ENCODE data around the gene SIRT2. TPM values are rescaled to one million over a fixed set of nuclear protein-coding genes. Genes with fewer than 3 reads are reported as not detected.
"Not testable (repeated sequence)": the region's sequence is repeated elsewhere in the genome, so short reads cannot be mapped to it uniquely, and the experiment has no call there.

Gene SIRT2
- total RNA-seq, 1 donor from 2014 or later: 91.3 TPM

DNA sequence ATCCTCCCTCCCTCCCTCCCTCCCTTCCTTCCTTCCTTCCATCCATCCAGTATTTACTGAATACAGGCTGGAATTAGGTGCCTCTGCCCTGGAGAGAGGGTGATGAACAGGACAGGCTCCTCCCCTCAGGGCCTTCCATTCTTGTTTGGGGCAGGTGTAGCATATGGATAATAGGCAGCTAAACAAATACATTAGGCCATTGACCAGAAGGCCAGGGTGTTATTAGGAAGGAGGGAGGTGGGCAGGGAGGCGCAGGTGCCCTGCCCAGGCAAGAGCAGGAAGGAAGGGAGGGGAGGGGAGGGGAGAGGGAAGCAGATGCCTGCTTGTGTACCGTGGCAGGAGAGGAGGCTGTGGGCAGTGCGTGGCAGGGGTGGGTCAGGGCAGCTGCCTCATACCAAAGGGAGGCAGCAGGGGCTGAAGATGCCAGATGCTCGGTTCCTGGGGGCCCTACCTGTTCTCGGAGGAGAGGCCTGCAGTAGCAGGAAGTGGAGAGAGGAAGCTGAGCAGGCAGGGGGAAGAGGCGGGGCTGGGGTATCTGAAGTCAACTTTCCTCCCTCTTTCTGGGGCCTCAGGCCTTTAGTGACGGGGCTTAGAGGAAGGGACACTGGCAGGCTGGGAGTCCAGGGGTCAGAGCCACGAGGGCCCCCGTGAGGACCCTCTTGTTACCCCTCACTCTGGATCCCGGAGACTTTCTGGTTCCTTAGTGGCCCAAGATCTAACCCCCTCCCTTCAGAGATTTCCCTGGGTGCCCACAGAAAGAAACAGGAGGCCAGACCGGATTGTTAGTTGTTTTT lies 21.4 kb downstream of the SIRT2 start, which contains the start of gene RINL:
Gene RINL, minus strand, starts transcription at position 495 of the 794 bp plus-strand sequence. CDS start 1,533 bp downstream, outside the sequence.
- H3K27ac Mint-ChIP-seq (ENCODE audit: unreplicated experiment): peak within 1 kb of the TSS; percentile 82
- peak within 1 kb of the TSS; percentile 6 for H3K4me3 Mint-ChIP-seq (ENCODE audit: unreplicated experiment)
- TF ChIP-seq, protein P1, sequence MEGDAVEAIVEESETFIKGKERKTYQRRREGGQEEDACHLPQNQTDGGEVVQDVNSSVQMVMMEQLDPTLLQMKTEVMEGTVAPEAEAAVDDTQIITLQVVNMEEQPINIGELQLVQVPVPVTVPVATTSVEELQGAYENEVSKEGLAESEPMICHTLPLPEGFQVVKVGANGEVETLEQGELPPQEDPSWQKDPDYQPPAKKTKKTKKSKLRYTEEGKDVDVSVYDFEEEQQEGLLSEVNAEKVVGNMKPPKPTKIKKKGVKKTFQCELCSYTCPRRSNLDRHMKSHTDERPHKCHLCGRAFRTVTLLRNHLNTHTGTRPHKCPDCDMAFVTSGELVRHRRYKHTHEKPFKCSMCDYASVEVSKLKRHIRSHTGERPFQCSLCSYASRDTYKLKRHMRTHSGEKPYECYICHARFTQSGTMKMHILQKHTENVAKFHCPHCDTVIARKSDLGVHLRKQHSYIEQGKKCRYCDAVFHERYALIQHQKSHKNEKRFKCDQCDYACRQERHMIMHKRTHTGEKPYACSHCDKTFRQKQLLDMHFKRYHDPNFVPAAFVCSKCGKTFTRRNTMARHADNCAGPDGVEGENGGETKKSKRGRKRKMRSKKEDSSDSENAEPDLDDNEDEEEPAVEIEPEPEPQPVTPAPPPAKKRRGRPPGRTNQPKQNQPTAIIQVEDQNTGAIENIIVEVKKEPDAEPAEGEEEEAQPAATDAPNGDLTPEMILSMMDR (IDR thresholded peaks at IDR 0.05; ENCODE audit: partially characterized antibody, unreplicated experiment): no peak
- peaks cover 3% of the 10 kb centered on the region for H3K9me3 Mint-ChIP-seq (ENCODE audit: unreplicated experiment)
- no peaks in the 10 kb centered on the region for H3K27me3 Mint-ChIP-seq (ENCODE audit: unreplicated experiment)
- H3K36me3 Mint-ChIP-seq (ENCODE audit: unreplicated experiment): no peaks in the 10 kb centered on the region
- DNase-seq: no peak
- peaks cover 18% of the 10 kb centered on the region for H3K4me1 Mint-ChIP-seq (ENCODE audit: low read depth, unreplicated experiment)

DNA sequence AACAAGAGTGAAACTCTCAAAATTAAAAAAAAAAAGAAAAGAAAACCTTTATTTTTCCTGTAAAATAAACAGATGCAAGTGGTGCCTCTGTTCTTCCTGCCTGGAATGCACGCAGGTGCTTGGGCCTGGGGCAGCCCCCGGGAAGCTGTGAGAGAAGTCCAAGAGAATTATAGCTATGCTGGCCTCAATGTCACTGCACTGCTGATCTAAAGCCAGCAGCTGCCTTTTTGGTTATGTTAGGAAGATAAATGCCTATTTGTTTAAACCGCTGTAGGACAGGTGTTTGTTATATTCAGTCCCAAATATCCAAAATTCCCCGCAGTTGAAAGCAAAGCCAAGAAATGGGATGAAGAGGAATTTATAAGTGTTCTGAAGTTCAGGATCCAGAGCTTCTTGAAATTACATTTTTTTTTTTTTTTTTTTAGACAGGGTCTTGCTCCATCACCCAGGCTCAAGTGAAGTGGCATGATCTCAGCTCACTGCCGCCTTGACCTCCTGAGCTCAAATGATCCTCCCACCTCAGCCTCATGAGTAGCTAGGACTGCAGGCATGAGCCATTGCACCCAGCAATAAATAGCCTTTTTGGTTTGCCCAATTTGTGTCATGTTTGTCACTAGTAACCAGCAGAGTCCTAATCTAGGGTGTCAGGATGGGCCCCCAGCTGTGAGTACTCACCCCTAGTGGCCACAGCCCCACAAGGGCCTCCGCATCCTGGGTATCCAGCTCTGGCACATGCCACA lies 23.6 kb downstream of the SIRT2 start:
- TF ChIP-seq, protein P1 (IDR thresholded peaks at IDR 0.05; ENCODE audit: partially characterized antibody, unreplicated experiment): no peak
- no peak for DNase-seq
- no peak overlapping the region for H3K27ac Mint-ChIP-seq (ENCODE audit: unreplicated experiment)
- no peaks in the 10 kb centered on the region for H3K27me3 Mint-ChIP-seq (ENCODE audit: unreplicated experiment)
- peaks cover 3% of the 10 kb centered on the region for H3K9me3 Mint-ChIP-seq (ENCODE audit: unreplicated experiment)
- peaks cover 18% of the 10 kb centered on the region for H3K4me1 Mint-ChIP-seq (ENCODE audit: low read depth, unreplicated experiment)
- H3K36me3 Mint-ChIP-seq (ENCODE audit: unreplicated experiment): no peaks in the 10 kb centered on the region
- H3K4me3 Mint-ChIP-seq (ENCODE audit: unreplicated experiment): no peak overlapping the region

DNA sequence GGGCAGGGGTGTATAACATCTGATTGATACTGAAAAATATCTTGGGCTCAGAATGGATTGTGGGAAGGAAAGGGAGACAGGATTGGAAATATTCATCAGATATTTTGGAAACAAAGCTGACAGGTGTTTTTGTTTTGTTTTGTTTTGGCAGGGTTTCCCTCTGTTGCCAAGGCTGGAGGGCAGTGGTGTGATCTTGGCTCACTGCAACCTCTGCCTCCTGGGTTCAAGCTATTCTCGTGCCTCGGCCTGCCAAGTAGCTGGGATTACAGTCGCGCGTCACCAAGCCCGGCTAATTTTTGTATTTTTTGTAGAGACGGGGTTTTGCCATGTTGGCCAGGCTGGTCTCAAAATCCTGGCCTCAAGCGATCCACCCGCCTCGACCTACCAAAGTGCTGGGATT lies 26.0 kb downstream of the SIRT2 start:
- H3K4me1 Mint-ChIP-seq (ENCODE audit: low read depth, unreplicated experiment): peaks cover 12% of the 10 kb centered on the region
- H3K27me3 Mint-ChIP-seq (ENCODE audit: unreplicated experiment); H3K27ac Mint-ChIP-seq (ENCODE audit: unreplicated experiment): not testable (repeated sequence)

DNA sequence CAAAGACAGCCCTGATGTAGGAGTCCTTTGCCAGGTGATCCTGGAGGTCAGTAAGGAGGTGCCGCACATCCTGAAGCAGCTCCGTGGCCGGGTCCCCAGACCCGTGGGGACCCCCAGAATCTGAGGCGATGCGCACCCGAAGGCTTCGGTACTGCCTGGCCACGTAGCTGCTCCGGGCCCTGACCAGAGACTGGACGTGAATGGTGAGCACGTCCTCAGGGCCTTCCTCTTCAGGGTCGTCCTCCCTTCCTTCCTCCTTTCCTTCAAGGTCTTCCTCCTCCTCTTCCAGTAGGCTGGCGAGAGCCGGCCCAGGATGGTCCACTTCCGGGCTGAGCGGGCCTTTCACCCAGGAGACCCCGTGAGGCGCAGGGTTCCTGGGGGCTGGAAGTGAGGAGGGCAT lies 28.8 kb downstream of the SIRT2 start:
- H3K36me3 Mint-ChIP-seq (ENCODE audit: unreplicated experiment): no peaks in the 10 kb centered on the region
- no peak overlapping the region for H3K4me3 Mint-ChIP-seq (ENCODE audit: unreplicated experiment)
- no peak for DNase-seq
- H3K27me3 Mint-ChIP-seq (ENCODE audit: unreplicated experiment): peaks cover 7% of the 10 kb centered on the region
- no peak overlapping the region for H3K27ac Mint-ChIP-seq (ENCODE audit: unreplicated experiment)
- TF ChIP-seq, protein P1 (IDR thresholded peaks at IDR 0.05; ENCODE audit: partially characterized antibody, unreplicated experiment): no peak
- no peaks in the 10 kb centered on the region for H3K4me1 Mint-ChIP-seq (ENCODE audit: low read depth, unreplicated experiment)
- peaks cover 4% of the 10 kb centered on the region for H3K9me3 Mint-ChIP-seq (ENCODE audit: unreplicated experiment)

More for the DNA sequence above, 26.0 kb downstream of the SIRT2 start:
- not testable (repeated sequence) for H3K4me3 Mint-ChIP-seq (ENCODE audit: unreplicated experiment); H3K36me3 Mint-ChIP-seq (ENCODE audit: unreplicated experiment); H3K9me3 Mint-ChIP-seq (ENCODE audit: unreplicated experiment); DNase-seq

DNA sequence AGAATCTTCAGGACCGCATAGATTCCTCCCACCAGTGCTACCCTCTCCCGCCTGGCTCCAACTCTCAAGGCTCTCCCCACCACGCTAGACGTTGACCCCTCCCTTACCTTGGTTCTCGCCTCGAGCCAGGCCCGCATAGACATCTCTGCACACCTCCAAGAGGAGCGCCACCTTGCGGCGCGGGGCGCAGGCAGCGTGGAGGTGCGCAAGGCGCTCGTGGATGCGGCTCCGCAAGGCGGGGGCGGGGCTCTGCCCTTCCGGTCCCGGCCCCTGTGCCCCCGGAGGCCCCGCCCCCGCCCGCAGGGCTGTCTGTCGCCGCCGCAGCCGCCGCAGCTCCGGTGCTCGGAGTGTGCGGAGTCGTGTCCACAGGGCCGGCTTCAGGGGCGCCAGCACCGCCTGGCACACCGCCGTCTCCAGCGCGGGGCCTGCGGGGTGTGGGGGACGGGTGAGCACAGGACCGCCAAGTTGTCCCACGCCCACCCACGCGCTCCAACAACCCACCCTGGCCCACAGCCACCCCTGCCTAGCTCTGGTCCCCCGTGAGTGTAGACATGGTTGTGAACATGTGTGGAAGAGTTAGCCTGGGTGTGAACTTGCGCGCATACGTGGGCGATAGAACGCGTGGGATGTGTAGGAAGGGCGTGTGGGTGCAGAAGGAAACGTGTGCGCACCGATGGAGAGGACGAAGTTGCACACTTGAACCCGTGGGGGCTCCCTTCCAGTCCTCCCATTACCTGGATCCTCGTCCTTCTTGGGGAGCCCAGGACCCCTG lies 29.4 kb downstream of the SIRT2 start:
- DNase-seq: peak; percentile 78
- Mint-ChIP-seq H3K9me3 (ENCODE audit: unreplicated experiment) (peaks cover 4% of the 10 kb centered on the region), H3K27me3 (ENCODE audit: unreplicated experiment) (peaks cover 10% of the 10 kb centered on the region), H3K4me1 (ENCODE audit: low read depth, unreplicated experiment) (no peaks in the 10 kb centered on the region), H3K27ac (ENCODE audit: unreplicated experiment) (no peak overlapping the region), H3K4me3 (ENCODE audit: unreplicated experiment) (peak overlapping the region; percentile 81), H3K36me3 (ENCODE audit: unreplicated experiment) (no peaks in the 10 kb centered on the region)
- TF ChIP-seq, protein P1 (IDR thresholded peaks at IDR 0.05; ENCODE audit: partially characterized antibody, unreplicated experiment): peak; percentile 66

All from glutamatergic neuron (in vitro differentiated cells).